HG02938 (cell line): ENCODE results near the gene SPATA32.
A peak's percentile ranks its signal among the peaks of the same experiment; 100 is the strongest.

Experiments used
- ATAC-seq: cut with Tn5 transposase; IDR thresholded peaks from one replicate; pipeline ENCODE4 v1.9.1; 2021; ENCODE audit warnings: mild to moderate bottlenecking, moderate library complexity; ENCODE audit not compliant: unreplicated experiment

The SPATA32 gene

GRCh38 chr17:45247429-45248131, 14.3 kb downstream of the SPATA32 start:
- peak; percentile 65 for ATAC-seq

- ATAC-seq = no peak
Measured at GRCh38 chr17:45246861-45247428, 14.9 kb downstream of the SPATA32 start.

DNA sequence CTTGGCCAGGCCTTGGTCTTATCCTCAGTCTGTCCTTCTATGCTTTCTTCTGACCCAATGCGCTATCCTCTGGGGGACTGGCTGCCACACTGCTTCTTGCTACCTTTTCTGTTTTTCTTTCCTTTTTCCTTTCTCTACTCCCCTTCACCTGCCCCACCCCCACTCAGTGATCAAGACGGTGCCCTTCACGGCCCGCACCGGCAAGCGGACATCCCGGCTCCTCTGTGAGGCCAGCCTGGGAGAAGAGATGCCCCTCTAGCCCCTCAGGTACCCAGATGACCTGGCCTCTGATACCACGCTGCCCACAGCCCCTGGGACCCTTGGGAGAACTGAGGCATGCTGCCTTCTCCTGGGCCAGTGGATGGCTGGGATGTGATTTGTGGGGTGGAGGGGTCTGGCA, 15.6 kb downstream of the SPATA32 start:
- no peak for ATAC-seq

GRCh38 chr17:45244725-45245656, 16.9 kb downstream of the SPATA32 start:
- no peak for ATAC-seq

GRCh38 chr17:45243750-45244149, 18.1 kb downstream of the SPATA32 start:
- ATAC-seq = no peak

DNA sequence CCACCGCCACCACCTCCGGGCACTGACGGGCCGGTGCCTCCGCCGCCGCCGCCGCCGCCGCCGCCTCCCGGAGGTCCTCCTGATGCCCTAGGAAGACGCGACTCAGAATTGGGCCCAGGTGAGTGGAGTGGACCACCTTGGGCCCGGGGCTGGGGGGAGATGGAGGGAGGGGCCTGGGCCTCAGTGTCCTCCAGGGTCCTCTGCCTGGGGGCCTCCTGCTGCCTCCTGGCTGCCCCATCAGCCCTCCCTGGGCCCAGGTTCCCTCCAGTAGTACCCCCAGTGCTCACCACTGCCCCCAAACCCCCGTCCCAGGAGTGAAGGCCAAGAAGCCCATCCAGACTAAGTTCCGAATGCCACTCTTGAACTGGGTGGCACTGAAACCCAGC, 19.9 kb downstream of the SPATA32 start:
- no peak for ATAC-seq

DNA sequence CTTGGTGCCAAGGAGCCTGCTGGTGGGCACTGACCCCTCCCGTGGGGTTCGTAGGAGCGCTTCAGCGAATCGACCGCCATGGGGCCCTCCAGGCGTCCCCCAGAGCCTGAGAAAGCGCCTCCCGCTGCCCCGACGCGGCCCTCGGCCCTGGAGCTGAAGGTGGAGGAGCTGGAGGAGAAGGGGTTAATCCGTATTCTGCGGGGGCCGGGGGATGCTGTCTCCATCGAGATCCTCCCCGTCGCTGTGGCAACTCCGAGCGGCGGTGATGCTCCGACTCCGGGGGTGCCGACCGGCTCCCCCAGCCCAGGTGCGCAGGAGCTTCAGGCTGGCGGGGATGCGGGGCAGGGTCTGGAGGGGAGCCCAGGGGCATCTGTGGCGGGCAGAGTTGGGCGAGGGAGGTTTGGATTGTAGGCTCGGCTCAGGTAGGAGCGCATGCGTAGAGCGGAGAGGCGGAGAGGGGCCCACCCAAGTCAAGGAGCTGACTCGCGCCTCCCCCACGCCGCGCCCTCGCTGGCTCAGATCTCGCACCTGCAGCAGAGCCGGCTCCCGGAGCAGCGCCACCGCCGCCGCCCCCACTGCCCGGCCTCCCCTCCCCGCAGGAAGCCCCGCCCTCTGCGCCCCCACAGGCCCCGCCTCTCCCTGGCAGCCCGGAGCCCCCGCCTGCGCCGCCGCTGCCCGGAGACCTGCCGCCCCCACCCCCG, 20.4 kb downstream of the SPATA32 start:
- no peak for ATAC-seq

DNA sequence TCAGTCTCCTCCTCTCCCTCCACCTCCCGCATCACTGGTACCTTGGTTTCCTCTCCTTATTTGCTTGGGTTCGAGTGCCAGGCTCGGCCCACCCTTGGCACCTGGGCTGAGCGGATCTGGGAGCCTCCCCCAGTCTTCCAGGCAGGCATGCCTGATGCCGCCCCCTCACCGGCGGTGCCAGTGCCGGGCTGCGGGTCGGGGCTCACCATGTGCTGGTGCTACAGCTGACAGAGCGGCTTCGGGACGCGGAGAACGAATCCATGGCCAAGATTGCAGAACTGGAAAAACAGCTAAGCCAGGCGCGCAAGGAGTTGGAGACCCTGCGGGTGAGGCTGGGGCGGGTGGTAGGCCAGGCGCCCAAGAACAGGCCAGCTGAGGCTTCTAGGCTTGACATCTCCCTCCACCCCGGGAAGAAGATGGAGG, 21.0 kb downstream of the SPATA32 start:
- ATAC-seq = no peak

GRCh38 chr17:45238155-45238774, 23.6 kb downstream of the SPATA32 start:
- ATAC-seq = no peak

DNA sequence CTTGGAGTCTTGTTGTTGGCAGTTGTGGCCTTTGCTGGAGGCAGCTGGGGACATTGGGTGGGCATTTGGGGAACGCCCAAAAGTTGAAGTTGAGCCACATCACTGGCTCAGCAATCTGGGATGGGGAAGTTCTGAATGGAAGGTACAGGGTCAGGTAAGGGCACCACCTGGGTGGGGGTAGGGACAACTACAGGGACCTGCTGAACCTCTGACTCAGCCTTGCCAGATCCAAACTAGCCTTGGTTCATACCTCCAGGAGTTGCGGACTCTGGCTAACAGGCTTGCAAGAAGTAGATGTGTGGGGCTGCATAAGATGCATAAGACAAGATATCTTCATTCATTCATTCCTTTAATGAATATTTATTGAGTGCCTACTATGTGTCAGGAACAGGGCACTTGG, 24.2 kb downstream of the SPATA32 start:
- no peak for ATAC-seq

GRCh38 chr17:45236282-45236606, 25.6 kb downstream of the SPATA32 start:
- no peak for ATAC-seq

GRCh38 chr17:45235416-45236281, 26.2 kb downstream of the SPATA32 start:
- no peak for ATAC-seq

- no peak for ATAC-seq
Measured at GRCh38 chr17:45234641-45235415, 27.1 kb downstream of the SPATA32 start.

- ATAC-seq = no peak
Measured at GRCh38 chr17:45233423-45233924, 28.4 kb downstream of the SPATA32 start.

- ATAC-seq = no peak
Measured at GRCh38 chr17:45232514-45233422, 29.1 kb downstream of the SPATA32 start.

DNA sequence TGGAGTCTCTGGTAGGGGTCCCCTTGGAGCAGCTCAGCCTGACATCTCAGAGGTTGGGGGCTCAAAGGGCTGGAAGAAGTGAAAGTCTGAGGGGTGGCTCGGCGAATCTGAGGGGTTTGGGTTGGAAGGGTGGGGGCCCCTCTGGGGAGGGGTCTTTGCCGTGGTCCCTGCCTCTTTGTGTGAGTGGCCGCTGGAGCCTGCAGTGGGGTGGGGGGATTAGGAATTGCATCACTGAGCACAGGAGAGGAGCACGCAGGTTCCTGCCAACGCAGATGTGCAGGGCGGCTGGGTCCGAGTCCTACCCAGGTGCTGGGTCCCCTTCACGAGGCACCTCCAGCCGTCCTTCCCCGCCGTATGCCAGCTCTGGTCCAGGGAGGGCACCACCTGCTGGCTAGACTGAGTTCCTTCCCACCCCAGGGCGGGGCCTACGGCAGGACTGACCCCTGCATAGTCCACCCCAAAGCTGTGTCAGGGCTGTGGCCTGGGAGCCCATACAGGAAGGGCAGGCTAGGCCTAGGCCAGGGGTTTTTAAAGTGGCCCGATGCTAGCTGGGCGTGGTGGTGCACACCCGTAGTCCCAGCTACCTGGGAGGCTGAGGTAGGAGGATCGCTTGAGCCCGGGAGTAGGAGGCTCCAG, 30.3 kb downstream of the SPATA32 start:
- no peak for ATAC-seq

GRCh38 chr17:45230787-45231480, 31.0 kb downstream of the SPATA32 start:
- ATAC-seq = no peak
